Right lobe of liver (tissue), 4 donors: Measurements from ENCODE around the gene MCTP1.
A peak's percentile ranks its signal among the peaks of the same experiment; 100 is the strongest.

Experiments used
- POLR2A ChIP-seq: fragments of 450-650 bp; IDR thresholded peaks from one replicate; pipeline ENCODE4 v1.6.1; 2017; ENCODE audit warnings: antibody characterized with exemption, mild to moderate bottlenecking
- TF ChIP-seq, protein P1 (sequence below), 4 donors: fragments of 200-600 bp in 3 of 4; fragments of 450-650 bp in 1 of 4; IDR thresholded peaks; one replicate each; pipeline versions ENCODE4 v1.5.1 to v1.8.0; 2016 to 2022; ENCODE audit warnings: antibody characterized with exemption in 4 of 4, mild to moderate bottlenecking in 2 of 4
- donor health status: DM: no; HTN: no; CAD: no.
- donor health status: DM: no; HTN: no; CAD: no.
- donor health status: DM: no; HTN: yes; CAD: no.

DNA sequence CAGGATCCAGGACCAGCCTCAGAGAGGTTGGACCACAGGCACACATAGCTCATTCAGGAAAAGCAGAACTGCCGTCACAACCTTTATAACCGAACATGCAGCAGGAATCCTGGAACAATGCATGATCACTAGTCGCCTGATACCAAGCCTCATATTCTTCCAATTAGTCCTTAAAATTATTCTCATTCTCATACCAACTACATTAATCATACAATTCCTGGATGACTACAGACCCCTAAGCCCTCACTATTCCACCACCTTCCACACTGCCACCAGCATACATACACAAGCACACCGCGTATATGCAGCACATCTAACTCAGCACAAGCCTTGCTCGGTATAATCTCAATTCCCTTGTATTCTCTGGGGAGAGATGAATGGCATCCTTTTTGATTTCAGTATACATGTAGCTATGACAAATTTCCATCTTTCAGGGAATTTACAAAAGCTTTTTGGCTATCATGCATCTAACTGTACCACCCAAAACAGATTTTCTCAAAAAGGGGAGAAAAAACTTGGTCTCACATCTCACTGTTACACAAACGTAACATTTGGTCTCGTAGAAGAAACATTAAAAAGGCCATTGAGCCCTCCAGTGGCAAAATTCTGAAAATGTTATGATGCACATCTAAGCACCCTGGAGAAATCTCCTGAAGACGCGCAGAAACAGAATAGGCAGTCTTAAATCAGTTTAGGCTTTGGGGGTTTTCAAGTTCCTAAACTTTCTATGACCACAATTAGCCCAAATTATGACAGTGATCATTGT is 46.2 kb downstream of the MCTP1 start:
- TF ChIP-seq, protein P1, sequence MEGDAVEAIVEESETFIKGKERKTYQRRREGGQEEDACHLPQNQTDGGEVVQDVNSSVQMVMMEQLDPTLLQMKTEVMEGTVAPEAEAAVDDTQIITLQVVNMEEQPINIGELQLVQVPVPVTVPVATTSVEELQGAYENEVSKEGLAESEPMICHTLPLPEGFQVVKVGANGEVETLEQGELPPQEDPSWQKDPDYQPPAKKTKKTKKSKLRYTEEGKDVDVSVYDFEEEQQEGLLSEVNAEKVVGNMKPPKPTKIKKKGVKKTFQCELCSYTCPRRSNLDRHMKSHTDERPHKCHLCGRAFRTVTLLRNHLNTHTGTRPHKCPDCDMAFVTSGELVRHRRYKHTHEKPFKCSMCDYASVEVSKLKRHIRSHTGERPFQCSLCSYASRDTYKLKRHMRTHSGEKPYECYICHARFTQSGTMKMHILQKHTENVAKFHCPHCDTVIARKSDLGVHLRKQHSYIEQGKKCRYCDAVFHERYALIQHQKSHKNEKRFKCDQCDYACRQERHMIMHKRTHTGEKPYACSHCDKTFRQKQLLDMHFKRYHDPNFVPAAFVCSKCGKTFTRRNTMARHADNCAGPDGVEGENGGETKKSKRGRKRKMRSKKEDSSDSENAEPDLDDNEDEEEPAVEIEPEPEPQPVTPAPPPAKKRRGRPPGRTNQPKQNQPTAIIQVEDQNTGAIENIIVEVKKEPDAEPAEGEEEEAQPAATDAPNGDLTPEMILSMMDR (IDR thresholded peaks at IDR 0.05), result peak in 3 of 4 donors; percentile 9 to 17 (median 10)
- no peak for TF ChIP-seq POLR2A
